IMR-90 (cell line): ENCODE results near the gene SERPINB11. TPM values are rescaled to one million over a fixed set of nuclear protein-coding genes. Genes with fewer than 3 reads are reported as not detected.

ENCODE experiments used
- ATAC-seq: fragments of 200-7000 bp; cut with Tn5 transposase; 2 replicates; pipeline ENCODE4 v1.9.1; 2020; ENCODE audit warnings: low read depth, mild to moderate bottlenecking, moderate library complexity
- BruUV-seq: library from RNA; stranded (reverse); fragments of 400-500 nt; replicated peaks from 2 replicates; lab custom pipeline; 2021; lab: Mats Ljungman, UMichigan
- CTCF ChIA-PET: fragments of 300-600 bp; formaldehyde crosslinking; extraction: SDS; loops from one replicate; lab custom pipeline; 2021; ENCODE audit warnings: antibody characterized with exemption; lab: Yijun Ruan, JAX
- POLR2A ChIA-PET: fragments of 300-600 bp; sonication (Branson Sonifier 250); formaldehyde crosslinking; loops from one replicate; lab custom pipeline; 2022; ENCODE audit warnings: antibody characterized with exemption; ENCODE audit not compliant: unreplicated experiment; lab: Charles Lee
- DNase-seq: peaks from one replicate; pipeline ENCODE4 v3.0.0; 2013
- H2AFZ ChIP-seq: replicated peaks from 2 replicates; pipeline ENCODE3; 2013; ENCODE audit warnings: low read length, mild to moderate bottlenecking; ENCODE audit not compliant: poor library complexity
- H2AK5ac ChIP-seq: 2 replicates; pipeline ENCODE4 v1.6.1; 2013; ENCODE audit warnings: low read depth, low read length, inconsistent platforms
- H2AK9ac ChIP-seq: replicated peaks from 2 replicates; pipeline ENCODE3; 2013; ENCODE audit warnings: mild to moderate bottlenecking, low read depth, low read length, moderate library complexity; ENCODE audit not compliant: poor library complexity
- H2BK120ac ChIP-seq: 2 replicates; pipeline ENCODE4 v1.6.1; 2013; ENCODE audit warnings: low read depth, low read length, inconsistent platforms
- H2BK15ac ChIP-seq: 3 replicates; pipeline ENCODE4 v1.6.1; 2013; ENCODE audit warnings: low read depth, low read length, inconsistent platforms
- H2BK20ac ChIP-seq: 2 replicates; pipeline ENCODE4 v1.6.1; 2013; ENCODE audit warnings: low read depth, mild to moderate bottlenecking, inconsistent platforms, low read length, moderate library complexity
- H2BK5ac ChIP-seq: 2 replicates; pipeline ENCODE4 v1.6.1; 2013; ENCODE audit warnings: mild to moderate bottlenecking, low read depth, low read length, inconsistent platforms; ENCODE audit not compliant: poor library complexity, severe bottlenecking
- H3K14ac ChIP-seq: replicated peaks from 2 replicates; pipeline ENCODE4 v1.6.1; 2013; ENCODE audit warnings: low read depth, low read length, inconsistent platforms
- H3K18ac ChIP-seq: 2 replicates; pipeline ENCODE4 v1.6.1; 2013; ENCODE audit warnings: low read depth, low read length, control low read depth
- H3K23ac ChIP-seq: 2 replicates; pipeline ENCODE4 v1.6.1; 2013; ENCODE audit warnings: low read depth, low read length, inconsistent platforms
- H3K27ac ChIP-seq: 2 replicates; pipeline ENCODE4 v1.5.1; 2013; ENCODE audit warnings: mild to moderate bottlenecking, control low read depth, low read length; ENCODE audit not compliant: insufficient read depth
- H3K27me3 ChIP-seq: 2 replicates; pipeline ENCODE4 v1.6.1; 2013; ENCODE audit warnings: low read length; ENCODE audit not compliant: control insufficient read depth, insufficient read depth
- H3K36me3 ChIP-seq: 2 replicates; pipeline ENCODE4 v1.6.1; 2013; ENCODE audit warnings: low read length, mixed read lengths; ENCODE audit not compliant: control insufficient read depth, insufficient read depth
- H3K4ac ChIP-seq: 2 replicates; pipeline ENCODE4 v1.6.1; 2013; ENCODE audit warnings: low read depth, low read length, inconsistent platforms
- H3K4me1 ChIP-seq: 2 replicates; pipeline ENCODE4 v1.6.1; 2013; ENCODE audit warnings: low read length, mixed read lengths; ENCODE audit not compliant: control insufficient read depth, insufficient read depth
- H3K4me2 ChIP-seq: 2 replicates; pipeline ENCODE4 v1.6.1; 2013; ENCODE audit warnings: low read depth, mild to moderate bottlenecking, control low read depth, low read length, moderate library complexity
- H3K4me3 ChIP-seq: 2 replicates; pipeline ENCODE4 v1.5.1; 2013; ENCODE audit warnings: low read depth, mild to moderate bottlenecking, control low read depth, low read length, moderate library complexity; ENCODE audit not compliant: insufficient read depth
- H3K56ac ChIP-seq: 2 replicates; pipeline ENCODE4 v1.6.1; 2013; ENCODE audit warnings: low read length, inconsistent platforms; ENCODE audit not compliant: insufficient read depth; ENCODE audit errors: extremely low read depth
- H3K79me1 ChIP-seq, 2 experiments: 2 replicates each; pipeline ENCODE4 v1.6.1; 2013; ENCODE audit warnings: low read length in 2 of 2, inconsistent platforms in 1 of 2, low read depth in 1 of 2
- H3K9ac ChIP-seq: 2 replicates; pipeline ENCODE4 v1.6.1; 2013; ENCODE audit warnings: low read depth, low read length, control low read depth
- H3K9me1 ChIP-seq: 2 replicates; pipeline ENCODE4 v1.6.1; 2013; ENCODE audit warnings: low read length, inconsistent platforms; ENCODE audit not compliant: insufficient read depth
- H3K9me3 ChIP-seq: 2 replicates; pipeline ENCODE4 v1.6.1; 2013; ENCODE audit warnings: low read length; ENCODE audit not compliant: control insufficient read depth, insufficient read depth
- H4K20me1 ChIP-seq: 2 replicates; pipeline ENCODE4 v1.6.1; 2013; ENCODE audit warnings: low read length, inconsistent platforms; ENCODE audit not compliant: insufficient read depth
- H4K5ac ChIP-seq: 2 replicates; pipeline ENCODE4 v1.6.1; 2013; ENCODE audit warnings: mild to moderate bottlenecking, low read depth, low read length, control low read depth
- H4K8ac ChIP-seq, 2 experiments: 2 replicates each; pipeline ENCODE4 v1.6.1; 2013; ENCODE audit warnings: low read depth in 2 of 2, low read length in 2 of 2, control low read depth in 1 of 2, inconsistent platforms in 1 of 2
- H4K91ac ChIP-seq: 2 replicates; pipeline ENCODE4 v1.6.1; 2013; ENCODE audit warnings: low read depth, low read length, inconsistent platforms; ENCODE audit not compliant: insufficient read depth
- BHLHE40 ChIP-seq: fragments of 150-350 bp; IDR thresholded peaks from 2 replicates; pipeline ENCODE4 v1.6.1; 2016; ENCODE audit warnings: mild to moderate bottlenecking, low read depth, low read length
- CEBPB ChIP-seq: IDR thresholded peaks from 2 replicates; pipeline ENCODE4 v1.6.1; 2012; ENCODE audit warnings: low read depth, low read length, improper control_type of control experiment
- CHD1 ChIP-seq: IDR thresholded peaks from 2 replicates; pipeline ENCODE4 v1.6.1; 2012; ENCODE audit warnings: low read depth, low read length, improper control_type of control experiment
- CTCF ChIP-seq: conservative IDR thresholded peaks from 2 replicates; pipeline ENCODE4 v1.5.1; 2012; ENCODE audit warnings: mild to moderate bottlenecking, low read depth, low read length, improper control_type of control experiment
- ELK1 ChIP-seq: fragments of 150-350 bp; IDR thresholded peaks from 2 replicates; pipeline ENCODE4 v1.6.1; 2016; ENCODE audit warnings: low read depth, mild to moderate bottlenecking, low read length, moderate library complexity, borderline replicate concordance
- FOS ChIP-seq: fragments of 150-350 bp; IDR thresholded peaks from 2 replicates; pipeline ENCODE4 v1.6.1; 2016; ENCODE audit warnings: low read depth, low read length
- MAFK ChIP-seq: IDR thresholded peaks from 2 replicates; pipeline ENCODE4 v1.6.1; 2012; ENCODE audit warnings: low read depth, low read length, improper control_type of control experiment
- MAZ ChIP-seq: IDR thresholded peaks from 2 replicates; pipeline ENCODE4 v1.6.1; 2012; ENCODE audit warnings: low read depth, mild to moderate bottlenecking, low read length, improper control_type of control experiment, moderate library complexity, borderline replicate concordance
- MXI1 ChIP-seq: IDR thresholded peaks from 2 replicates; pipeline ENCODE4 v1.6.1; 2012; ENCODE audit warnings: low read depth, mild to moderate bottlenecking, low read length, moderate library complexity, borderline replicate concordance
- NFE2L2 ChIP-seq: fragments of 150-350 bp; IDR thresholded peaks from 2 replicates; pipeline ENCODE4 v1.6.1; 2016; ENCODE audit warnings: low read depth, mild to moderate bottlenecking, low read length
- POLR2A ChIP-seq: IDR thresholded peaks from 2 replicates; pipeline ENCODE4 v1.6.1; 2012; ENCODE audit warnings: mild to moderate bottlenecking, low read depth, low read length
- RAD21 ChIP-seq: IDR thresholded peaks from 2 replicates; pipeline ENCODE4 v1.6.1; 2012; ENCODE audit warnings: low read length, improper control_type of control experiment
- RCOR1 ChIP-seq: IDR thresholded peaks from 2 replicates; pipeline ENCODE4 v1.6.1; 2012; ENCODE audit warnings: mild to moderate bottlenecking, low read length, improper control_type of control experiment; ENCODE audit not compliant: insufficient replicate concordance
- RFX5 ChIP-seq: IDR thresholded peaks from 2 replicates; pipeline ENCODE4 v1.8.0; 2012; ENCODE audit warnings: low read depth, mild to moderate bottlenecking, low read length, moderate library complexity
- SMC3 ChIP-seq: fragments of 150-350 bp; IDR thresholded peaks from 2 replicates; pipeline ENCODE4 v1.6.1; 2016; ENCODE audit warnings: low read depth, mild to moderate bottlenecking, antibody characterized with exemption, low read length, moderate library complexity
- USF2 ChIP-seq: fragments of 150-350 bp; IDR thresholded peaks from 2 replicates; pipeline ENCODE4 v1.6.1; 2017; ENCODE audit warnings: mild to moderate bottlenecking, antibody characterized with exemption, low read length, low read depth
- dilution Hi-C: fragments of 300-500 bp; cut with HindIII; formaldehyde crosslinking; loops from one replicate; pipeline ENCODE4 v1.14.3; 2018; ENCODE audit warnings: low sequenced_read_pairs; ENCODE audit not compliant: unreplicated experiment
- in situ Hi-C: fragments of 300-500 bp; cut with MboI; formaldehyde crosslinking; loops from 3 replicates; pipeline ENCODE4 v1.14.3; 2019; ENCODE audit warnings: low sequenced_read_pairs, inconsistent platforms, mixed read lengths
- intact Hi-C: fragments of 100-400 bp; cut with micrococcal nuclease; formaldehyde crosslinking; loops from 2 replicates; pipeline ENCODE4 v1.10.0; 2022
- polyA plus RNA-seq, 3 experiments: library from polyadenylated mRNA; depleted of rRNA; stranded (reverse); fragments of >200 nt; gene quantifications; 2 replicates each; pipeline ENCODE4 v1.2.3, GENCODE V29; 2012; ENCODE audit warnings: low replicate concordance in 1 of 3
- total RNA-seq: library from RNA; depleted of rRNA; stranded (reverse); fragments of >200 nt; gene quantifications from 2 replicates; pipeline ENCODE4 v1.2.3, GENCODE V29; 2012

Gene SERPINB11
- total and polyA plus RNA-seq, 2 of the 4 experiments (the other 2 are of a cell fraction) = 0.12 to 0.18 TPM

GRCh38 chr18:63753676-63754075, 50.9 kb downstream of the SERPINB11 start:
- no peaks in the 10 kb centered on the region for H4K20me1 ChIP-seq
- H2AK5ac ChIP-seq = no peak overlapping the region
- peak; percentile 18 for DNase-seq
- no peak overlapping the region for H2BK120ac ChIP-seq
- POLR2A ChIA-PET = no interaction called here
- no peak for TF ChIP-seq CTCF
- no peak for TF ChIP-seq RCOR1
- TF ChIP-seq CEBPB = no peak
- no peak for TF ChIP-seq MAFK
- TF ChIP-seq BHLHE40 = no peak
- no peak for TF ChIP-seq SMC3
- TF ChIP-seq POLR2A = no peak
- no peak for TF ChIP-seq FOS
- TF ChIP-seq RFX5 = no peak
- no peak for TF ChIP-seq NFE2L2
- TF ChIP-seq USF2 = no peak
- TF ChIP-seq CHD1 = no peak
- no peak for TF ChIP-seq ELK1
- TF ChIP-seq RAD21 = no peak
- no peak for TF ChIP-seq MXI1
- no peak for TF ChIP-seq MAZ
- H2BK15ac ChIP-seq = no peak overlapping the region
- H3K9me1 ChIP-seq = no peaks in the 10 kb centered on the region
- H3K36me3 ChIP-seq = no peaks in the 10 kb centered on the region
- H3K23ac ChIP-seq = no peak overlapping the region
- H3K4me3 ChIP-seq = no peak overlapping the region
- no peak overlapping the region for H3K14ac ChIP-seq
- H2AFZ ChIP-seq = no peak overlapping the region
- no peak overlapping the region for H3K4ac ChIP-seq
- no peak overlapping the region for H3K9ac ChIP-seq
- H3K9me3 ChIP-seq = no peaks in the 10 kb centered on the region
- in situ Hi-C loops = no loop called here
- no peaks in the 10 kb centered on the region for H3K79me1 ChIP-seq
- H2AK9ac ChIP-seq = no peak overlapping the region
- no peak overlapping the region for H3K4me2 ChIP-seq
- CTCF ChIA-PET = no interaction called here
- no peak overlapping the region for H4K5ac ChIP-seq
- intact Hi-C loops = loop anchor here (5.0 kb wide), 1 partner anchor 89 kb away; no protein-coding TSS in a partner anchor
- no peaks in the 10 kb centered on the region for H3K4me1 ChIP-seq
- no peak overlapping the region for H3K27ac ChIP-seq
- dilution Hi-C loops = no loop called here
- no peak overlapping the region for H2BK20ac ChIP-seq
- H3K27me3 ChIP-seq = peaks cover 2% of the 10 kb centered on the region; the same call in 1 of the 2 replicates
- no peak overlapping the region for H3K56ac ChIP-seq
- no peak for ATAC-seq
- BruUV-seq = no TSS peak
- no peak overlapping the region for H4K8ac ChIP-seq
- H2BK5ac ChIP-seq = no peak overlapping the region
- H4K91ac ChIP-seq = no peak overlapping the region
- no peak overlapping the region for H3K18ac ChIP-seq
